HL-60 (cell line): ENCODE measurements around the gene CEP170.

Source experiments
- DNase-seq, 2 experiments: peaks; one replicate each; pipeline ENCODE4 v3.0.0-alpha.2; 2010 to 2020; ENCODE audit warnings: low read depth in 1 of 2, low spot score in 1 of 2
- H3K27ac ChIP-seq: fragments of 250-450 bp; sonication (Bioruptor Pico); replicated peaks from 2 replicates; pipeline ENCODE4 v1.5.1; 2020; ENCODE audit warnings: mild to moderate bottlenecking, moderate library complexity
- H3K27me3 ChIP-seq: fragments of 250-450 bp; sonication (Bioruptor Pico); 2 replicates; pipeline ENCODE4 v1.5.1; 2021; ENCODE audit warnings: mild to moderate bottlenecking, moderate library complexity; ENCODE audit not compliant: insufficient read depth, poor library complexity, severe bottlenecking
- H3K4me3 ChIP-seq: replicated peaks from 2 replicates; pipeline ENCODE4 v1.5.1; 2011; ENCODE audit warnings: mild to moderate bottlenecking, control low read depth, low read length; ENCODE audit not compliant: insufficient read depth
- GABPA ChIP-seq: IDR thresholded peaks from 2 replicates; pipeline ENCODE4 v1.6.1; 2012; ENCODE audit warnings: low read depth
- POLR2AphosphoS5 ChIP-seq: IDR thresholded peaks from 2 replicates; pipeline ENCODE4 v1.6.1; 2012; ENCODE audit warnings: low read depth
- SPI1 ChIP-seq: IDR thresholded peaks from 2 replicates; pipeline ENCODE4 v1.6.1; 2012; ENCODE audit warnings: low read depth, mild to moderate bottlenecking, borderline replicate concordance
- TF ChIP-seq, protein P1 (sequence below): IDR thresholded peaks from one replicate; pipeline ENCODE4 v1.5.1; 2011; ENCODE audit warnings: low read length, control low read depth, inconsistent platforms; ENCODE audit not compliant: insufficient read depth
- TF ChIP-seq, protein P2 (sequence below): IDR thresholded peaks from 2 replicates; pipeline ENCODE4 v1.6.1; 2012; ENCODE audit warnings: low read depth; ENCODE audit not compliant: insufficient replicate concordance

The CEP170 gene

DNA sequence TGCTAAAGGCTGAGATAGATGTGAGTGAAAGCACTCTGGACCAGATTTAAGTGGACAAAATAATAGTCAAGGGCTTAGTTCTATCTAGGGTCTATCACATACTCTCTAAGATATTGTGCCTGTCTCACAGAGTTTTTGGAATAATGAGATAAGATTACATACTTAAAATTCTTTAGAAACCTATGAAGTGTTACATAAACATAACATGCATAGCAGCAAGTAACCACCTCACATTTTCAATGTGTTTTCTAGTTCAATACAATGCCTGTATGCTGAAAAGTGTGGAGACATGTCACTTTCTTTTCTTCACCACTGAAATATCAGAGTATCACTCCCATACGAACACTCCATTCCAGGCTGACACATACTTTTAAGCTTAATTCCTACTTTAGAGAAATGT lies 16.9 kb upstream of the CEP170 start:
- no peak overlapping the region for H3K4me3 ChIP-seq
- H3K27ac ChIP-seq: no peak overlapping the region
- DNase-seq: no peak
- no peaks in the 10 kb centered on the region for H3K27me3 ChIP-seq
- TF ChIP-seq, protein P1, sequence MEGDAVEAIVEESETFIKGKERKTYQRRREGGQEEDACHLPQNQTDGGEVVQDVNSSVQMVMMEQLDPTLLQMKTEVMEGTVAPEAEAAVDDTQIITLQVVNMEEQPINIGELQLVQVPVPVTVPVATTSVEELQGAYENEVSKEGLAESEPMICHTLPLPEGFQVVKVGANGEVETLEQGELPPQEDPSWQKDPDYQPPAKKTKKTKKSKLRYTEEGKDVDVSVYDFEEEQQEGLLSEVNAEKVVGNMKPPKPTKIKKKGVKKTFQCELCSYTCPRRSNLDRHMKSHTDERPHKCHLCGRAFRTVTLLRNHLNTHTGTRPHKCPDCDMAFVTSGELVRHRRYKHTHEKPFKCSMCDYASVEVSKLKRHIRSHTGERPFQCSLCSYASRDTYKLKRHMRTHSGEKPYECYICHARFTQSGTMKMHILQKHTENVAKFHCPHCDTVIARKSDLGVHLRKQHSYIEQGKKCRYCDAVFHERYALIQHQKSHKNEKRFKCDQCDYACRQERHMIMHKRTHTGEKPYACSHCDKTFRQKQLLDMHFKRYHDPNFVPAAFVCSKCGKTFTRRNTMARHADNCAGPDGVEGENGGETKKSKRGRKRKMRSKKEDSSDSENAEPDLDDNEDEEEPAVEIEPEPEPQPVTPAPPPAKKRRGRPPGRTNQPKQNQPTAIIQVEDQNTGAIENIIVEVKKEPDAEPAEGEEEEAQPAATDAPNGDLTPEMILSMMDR: no peak
- TF ChIP-seq, protein P2, sequence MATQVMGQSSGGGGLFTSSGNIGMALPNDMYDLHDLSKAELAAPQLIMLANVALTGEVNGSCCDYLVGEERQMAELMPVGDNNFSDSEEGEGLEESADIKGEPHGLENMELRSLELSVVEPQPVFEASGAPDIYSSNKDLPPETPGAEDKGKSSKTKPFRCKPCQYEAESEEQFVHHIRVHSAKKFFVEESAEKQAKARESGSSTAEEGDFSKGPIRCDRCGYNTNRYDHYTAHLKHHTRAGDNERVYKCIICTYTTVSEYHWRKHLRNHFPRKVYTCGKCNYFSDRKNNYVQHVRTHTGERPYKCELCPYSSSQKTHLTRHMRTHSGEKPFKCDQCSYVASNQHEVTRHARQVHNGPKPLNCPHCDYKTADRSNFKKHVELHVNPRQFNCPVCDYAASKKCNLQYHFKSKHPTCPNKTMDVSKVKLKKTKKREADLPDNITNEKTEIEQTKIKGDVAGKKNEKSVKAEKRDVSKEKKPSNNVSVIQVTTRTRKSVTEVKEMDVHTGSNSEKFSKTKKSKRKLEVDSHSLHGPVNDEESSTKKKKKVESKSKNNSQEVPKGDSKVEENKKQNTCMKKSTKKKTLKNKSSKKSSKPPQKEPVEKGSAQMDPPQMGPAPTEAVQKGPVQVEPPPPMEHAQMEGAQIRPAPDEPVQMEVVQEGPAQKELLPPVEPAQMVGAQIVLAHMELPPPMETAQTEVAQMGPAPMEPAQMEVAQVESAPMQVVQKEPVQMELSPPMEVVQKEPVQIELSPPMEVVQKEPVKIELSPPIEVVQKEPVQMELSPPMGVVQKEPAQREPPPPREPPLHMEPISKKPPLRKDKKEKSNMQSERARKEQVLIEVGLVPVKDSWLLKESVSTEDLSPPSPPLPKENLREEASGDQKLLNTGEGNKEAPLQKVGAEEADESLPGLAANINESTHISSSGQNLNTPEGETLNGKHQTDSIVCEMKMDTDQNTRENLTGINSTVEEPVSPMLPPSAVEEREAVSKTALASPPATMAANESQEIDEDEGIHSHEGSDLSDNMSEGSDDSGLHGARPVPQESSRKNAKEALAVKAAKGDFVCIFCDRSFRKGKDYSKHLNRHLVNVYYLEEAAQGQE: no peak
- TF ChIP-seq GABPA (no peak), SPI1 (no peak)

DNA sequence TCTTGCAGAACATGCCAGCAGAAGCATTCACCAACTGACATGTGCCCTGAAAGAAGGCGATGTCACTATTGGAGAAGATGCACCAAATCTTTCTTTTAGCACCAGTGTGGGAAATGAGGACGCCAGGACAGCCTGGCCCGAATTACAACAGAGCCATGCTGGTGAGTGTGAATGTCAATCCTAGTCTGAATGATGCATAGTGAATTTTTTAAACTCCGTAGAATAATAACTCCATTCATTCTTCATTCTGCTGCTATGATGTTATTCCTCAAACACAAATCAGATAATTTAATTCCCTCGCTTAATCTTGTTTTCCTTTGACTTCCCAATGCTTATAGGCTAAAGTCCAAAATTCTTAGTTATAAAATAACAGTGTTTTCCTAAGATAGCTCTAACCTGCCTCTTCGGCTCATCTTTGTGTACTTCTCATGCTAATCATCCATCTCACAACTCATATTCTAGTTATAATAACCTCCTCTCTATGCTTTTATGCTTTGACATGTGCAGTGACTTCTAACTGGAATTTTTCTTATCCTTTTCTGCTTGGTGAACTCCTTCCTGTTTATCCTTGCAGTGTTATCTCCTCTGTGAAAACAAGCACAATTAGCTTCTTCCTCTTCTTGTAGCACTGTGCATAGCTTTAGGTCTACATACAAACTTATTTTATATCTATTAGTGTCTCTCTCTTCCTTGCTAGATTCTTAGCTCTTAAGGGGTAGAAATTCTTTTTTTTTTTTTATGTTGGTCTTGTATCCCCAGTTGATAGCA lies 15.2 kb upstream of the CEP170 start:
- TF ChIP-seq, protein P1: no peak
- no peak for TF ChIP-seq POLR2AphosphoS5
- TF ChIP-seq, protein P2: no peak
- no peak for TF ChIP-seq SPI1
- TF ChIP-seq GABPA: no peak
- no peak for DNase-seq
- H3K27me3 ChIP-seq: no peaks in the 10 kb centered on the region
- no peak overlapping the region for H3K4me3 ChIP-seq
- H3K27ac ChIP-seq: peak overlapping the region; percentile 91

DNA sequence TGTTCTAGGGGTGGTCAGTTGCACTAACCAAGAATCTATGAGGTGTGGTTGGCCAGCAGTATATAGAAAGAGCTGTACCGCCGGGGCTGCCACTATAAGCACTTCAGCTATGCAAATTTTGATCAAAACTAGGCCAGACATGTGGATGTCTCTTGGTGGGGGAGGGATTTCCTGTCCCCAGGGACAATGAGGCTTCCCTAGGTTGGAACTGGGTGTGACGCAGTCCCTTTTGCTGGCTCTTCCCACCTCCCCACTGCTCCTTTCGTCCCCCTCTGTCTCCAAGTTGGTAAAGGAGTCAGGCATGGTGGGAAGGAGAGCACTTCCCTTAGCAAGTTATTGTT lies 14.3 kb upstream of the CEP170 start:
- no peak for DNase-seq
- peak overlapping the region; percentile 91 for H3K27ac ChIP-seq
- no peaks in the 10 kb centered on the region for H3K27me3 ChIP-seq
- no peak overlapping the region for H3K4me3 ChIP-seq
- TF ChIP-seq, protein P1: no peak
- TF ChIP-seq SPI1: no peak
- no peak for TF ChIP-seq GABPA
- no peak for TF ChIP-seq POLR2AphosphoS5
- TF ChIP-seq, protein P2: no peak
